Naive thymus-derived CD4-positive, alpha-beta T cell (primary cell): Measurements from ENCODE around the gene ALDH1A2. TPM values are rescaled to one million over a fixed set of nuclear protein-coding genes. Genes with fewer than 3 reads are reported as not detected.
"Not testable (repeated sequence)": the region's sequence is repeated elsewhere in the genome, so short reads cannot be mapped to it uniquely, and the experiment has no call there.

Experiments
- ATAC-seq: fragments of 150-1000 bp; cut with Tn5 transposase; 2 replicates; pipeline ENCODE4 v1.10.0; 2021; ENCODE audit warnings: mild to moderate bottlenecking, moderate library complexity
- CTCF ChIA-PET: fragments of 350-600 bp; sonication (Branson Sonifier 250); formaldehyde crosslinking; loops from one replicate; lab custom pipeline; 2021; ENCODE audit warnings: antibody characterized with exemption; lab: Charles Lee
- POLR2A ChIA-PET: fragments of 350-600 bp; sonication (Branson Sonifier 250); formaldehyde crosslinking; loops from one replicate; lab custom pipeline; 2021; ENCODE audit warnings: antibody characterized with exemption, inconsistent platforms; lab: Charles Lee
- DNase-seq, 9 donors: peaks; one replicate each; pipeline versions ENCODE4 v3.0.0 to v3.0.0-alpha.2; 2020 to 2022; ENCODE audit warnings: mixed read lengths in 1 of 9
- H3K27ac ChIP-seq: one replicate; pipeline ENCODE4 v1.7.0; 2013; ENCODE audit warnings: mild to moderate bottlenecking, low read depth, low read length, moderate library complexity
- H3K27me3 ChIP-seq, 2 donors: one replicate each; pipeline ENCODE4 v1.7.0; 2013; ENCODE audit warnings: low read length in 2 of 2, mild to moderate bottlenecking in 2 of 2, moderate library complexity in 2 of 2; ENCODE audit not compliant: control insufficient read depth in 2 of 2, insufficient read depth in 2 of 2
- H3K36me3 ChIP-seq, 3 experiments: 1 replicate in 2 of 3; 2 replicates in 1 of 3; pipeline ENCODE4 v1.7.0; 2013; ENCODE audit warnings: low read length in 3 of 3, mild to moderate bottlenecking in 3 of 3, moderate library complexity in 1 of 3; ENCODE audit not compliant: insufficient read depth in 3 of 3, control insufficient read depth in 2 of 3
- H3K4me1 ChIP-seq, 2 donors: one replicate each; pipeline ENCODE4 v1.7.0; 2013; ENCODE audit warnings: low read length in 2 of 2, mild to moderate bottlenecking in 2 of 2, moderate library complexity in 1 of 2; ENCODE audit not compliant: control insufficient read depth in 2 of 2, insufficient read depth in 2 of 2
- H3K4me3 ChIP-seq: 2 replicates; pipeline ENCODE4 v1.7.0; 2013; ENCODE audit warnings: mild to moderate bottlenecking, low read length
- H3K9me3 ChIP-seq, 3 experiments: 1 replicate in 2 of 3; 2 replicates in 1 of 3; pipeline ENCODE4 v1.7.0; 2013; ENCODE audit warnings: low read length in 3 of 3; ENCODE audit not compliant: control insufficient read depth in 2 of 3
- H3K27ac Mint-ChIP-seq, 9 donors: one replicate each; pipeline ENCODE4 v1.8.0; 2020 to 2022; ENCODE audit warnings: mixed read lengths in 9 of 9, mild to moderate bottlenecking in 8 of 9, moderate library complexity in 5 of 9, inconsistent platforms in 2 of 9
- H3K27me3 Mint-ChIP-seq, 5 donors: one replicate each; pipeline ENCODE4 v1.8.0; 2021 to 2022; ENCODE audit warnings: mixed read lengths in 5 of 5, mild to moderate bottlenecking in 1 of 5
- H3K36me3 Mint-ChIP-seq, 5 donors: one replicate each; pipeline ENCODE4 v1.8.0; 2020 to 2022; ENCODE audit warnings: mixed read lengths in 5 of 5, mild to moderate bottlenecking in 3 of 5, inconsistent platforms in 1 of 5
- H3K4me1 Mint-ChIP-seq, 7 donors: one replicate each; pipeline ENCODE4 v1.8.0; 2020 to 2022; ENCODE audit warnings: mixed read lengths in 7 of 7, mild to moderate bottlenecking in 3 of 7, inconsistent platforms in 1 of 7
- H3K4me3 Mint-ChIP-seq, 10 donors: one replicate each; pipeline ENCODE4 v1.8.0; 2020 to 2022; ENCODE audit warnings: mild to moderate bottlenecking in 10 of 10, mixed read lengths in 10 of 10, moderate library complexity in 6 of 10, inconsistent platforms in 2 of 10
- H3K9me3 Mint-ChIP-seq, 11 donors: one replicate each; pipeline ENCODE4 v1.8.0; 2020 to 2022; ENCODE audit warnings: mixed read lengths in 11 of 11, mild to moderate bottlenecking in 4 of 11, inconsistent platforms in 1 of 11, moderate library complexity in 1 of 11
- intact Hi-C, 2 donors: fragments of 100-400 bp; cut with micrococcal nuclease; formaldehyde crosslinking; loops; one replicate each; pipeline ENCODE4 v1.15.1; 2023
- polyA plus RNA-seq, 2 donors: library from polyadenylated mRNA; unstranded; fragments of 300-500 nt; fragmentation: Illumina TruSeq; gene quantifications; one replicate each; pipeline ENCODE4 v1.2.3, GENCODE V29; 2021
- total RNA-seq, 6 experiments: library from RNA in 5 of 6; stranded (reverse) in 5 of 6; gene quantifications; 1 replicate in 5 of 6; 2 replicates in 1 of 6; pipeline ENCODE4 v1.2.3 and lab custom pipeline; 2021 to 2026

The ALDH1A2 gene
- total and polyA plus RNA-seq, 7 experiments from 2014 or later, result 1.7 TPM; not detected in 6

DNA sequence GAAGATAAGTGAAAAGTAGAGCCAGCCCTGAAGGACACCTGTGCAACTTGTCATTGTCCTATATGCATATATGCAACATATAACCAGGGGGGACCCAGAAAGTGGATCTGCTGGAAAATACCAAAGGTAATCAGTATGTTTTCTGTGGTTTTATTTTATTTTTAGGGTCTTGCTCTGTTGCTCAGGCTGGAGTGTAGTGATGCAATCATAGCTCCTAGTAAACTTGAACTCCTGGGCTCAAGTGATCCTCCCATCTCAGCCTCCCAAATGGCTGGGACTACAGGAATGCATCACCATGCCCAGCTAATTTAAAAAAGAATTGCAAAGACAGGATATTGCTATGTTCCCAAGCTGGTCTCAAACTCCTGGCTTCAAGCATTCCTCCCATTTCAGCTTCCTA lies 18.0 kb upstream of the ALDH1A2 start:
- Mint-ChIP-seq H3K4me3 (no peak overlapping the region), H3K4me1 (no peaks in the 10 kb centered on the region), H3K27ac (no peak overlapping the region), H3K36me3 (no peaks in the 10 kb centered on the region), H3K27me3 (peaks cover 25 to 52% (median 45%) of the 10 kb centered on the region in 5 donors), H3K9me3 (peaks cover 0 to 4% (median 0%) of the 10 kb centered on the region in 11 donors)
- H3K9me3 ChIP-seq, result no peaks in the 10 kb centered on the region
- POLR2A ChIA-PET, result no interaction called here
- DNase-seq (no peak), ATAC-seq (no peak)
- no peaks in the 10 kb centered on the region for H3K27me3 ChIP-seq
- H3K4me1 ChIP-seq, result no peaks in the 10 kb centered on the region
- intact Hi-C loops, result no loop called here
- no peaks in the 10 kb centered on the region for H3K36me3 ChIP-seq
- CTCF ChIA-PET, result no interaction called here
- no peak overlapping the region for H3K4me3 ChIP-seq
- no peak overlapping the region for H3K27ac ChIP-seq

DNA sequence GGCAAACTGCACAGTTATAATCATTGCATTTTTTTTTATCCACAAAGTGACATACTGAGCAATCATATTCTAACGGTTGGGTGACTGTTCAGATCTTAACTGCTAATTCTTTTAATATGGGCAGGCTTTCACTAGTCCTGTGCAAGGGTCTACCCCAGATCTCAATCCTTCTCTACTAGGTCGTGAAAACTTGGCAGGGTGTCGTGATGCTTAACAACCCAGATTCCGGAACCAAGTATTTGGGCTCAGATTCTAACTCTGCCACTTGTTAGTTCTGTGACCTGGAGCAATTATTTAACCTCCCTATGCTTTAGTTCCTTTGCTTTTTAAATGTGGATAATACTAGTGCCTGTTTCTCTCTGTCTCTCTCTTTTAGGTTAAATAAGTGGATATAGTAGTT lies 16.4 kb upstream of the ALDH1A2 start:
- H3K4me1 ChIP-seq, result no peaks in the 10 kb centered on the region
- no peak overlapping the region for H3K4me3 Mint-ChIP-seq
- no peaks in the 10 kb centered on the region for H3K9me3 ChIP-seq
- DNase-seq (no peak), ATAC-seq (no peak)
- no peaks in the 10 kb centered on the region for H3K36me3 ChIP-seq
- peaks cover 0 to 3% (median 0%) of the 10 kb centered on the region in 7 donors for H3K4me1 Mint-ChIP-seq
- no peak overlapping the region for H3K27ac Mint-ChIP-seq
- intact Hi-C loops, result no loop called here
- H3K9me3 Mint-ChIP-seq, result peaks cover 0 to 3% (median 0%) of the 10 kb centered on the region in 11 donors
- no peak overlapping the region for H3K27ac ChIP-seq
- H3K27me3 Mint-ChIP-seq, result peaks cover 16 to 49% (median 33%) of the 10 kb centered on the region in 5 donors
- no peaks in the 10 kb centered on the region for H3K27me3 ChIP-seq
- ChIA-PET POLR2A (no interaction called here), CTCF (no interaction called here)
- H3K36me3 Mint-ChIP-seq, result no peaks in the 10 kb centered on the region
- H3K4me3 ChIP-seq, result no peak overlapping the region

GRCh38 chr15:58081456-58081855 lies 15.9 kb upstream of the ALDH1A2 start:
- no peak for ATAC-seq
- no peaks in the 10 kb centered on the region for H3K36me3 ChIP-seq
- intact Hi-C loops, result no loop called here
- CTCF ChIA-PET, result no interaction called here
- H3K4me1 Mint-ChIP-seq, result peaks cover 0 to 3% (median 0%) of the 10 kb centered on the region in 7 donors
- H3K27ac ChIP-seq, result no peak overlapping the region
- H3K27me3 ChIP-seq, result no peaks in the 10 kb centered on the region
- no peak overlapping the region for H3K4me3 ChIP-seq
- H3K36me3 Mint-ChIP-seq, result no peaks in the 10 kb centered on the region
- no peak overlapping the region for H3K27ac Mint-ChIP-seq
- peaks cover 0 to 2% (median 0%) of the 10 kb centered on the region in 11 donors for H3K9me3 Mint-ChIP-seq
- no peaks in the 10 kb centered on the region for H3K4me1 ChIP-seq
- peaks cover 12 to 48% (median 29%) of the 10 kb centered on the region in 5 donors for H3K27me3 Mint-ChIP-seq
- H3K9me3 ChIP-seq, result no peaks in the 10 kb centered on the region
- POLR2A ChIA-PET, result no interaction called here
- H3K4me3 Mint-ChIP-seq, result no peak overlapping the region
- DNase-seq, result no peak

DNA sequence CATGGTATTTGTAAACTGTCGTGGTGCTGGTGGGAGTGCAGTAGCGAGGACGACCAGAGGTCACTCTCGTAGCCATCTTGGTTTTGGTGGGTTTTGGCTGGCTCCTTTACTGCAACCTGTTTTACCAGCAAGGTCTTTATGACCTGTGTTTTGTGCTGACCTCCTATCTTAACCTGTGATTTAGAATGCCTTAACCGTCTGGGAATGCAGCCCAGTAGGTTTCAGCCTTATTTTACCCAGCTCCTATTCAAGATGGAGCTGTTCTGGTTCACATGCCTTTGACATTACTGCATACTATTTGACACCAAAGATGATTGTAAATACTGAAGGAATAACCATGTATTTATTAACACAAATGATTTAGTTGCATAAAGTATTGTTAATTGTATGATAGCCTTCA lies 15.4 kb upstream of the ALDH1A2 start:
- H3K36me3 Mint-ChIP-seq, H3K4me3 Mint-ChIP-seq, H3K4me3 ChIP-seq, H3K4me1 ChIP-seq, ATAC-seq, POLR2A ChIA-PET, H3K36me3 ChIP-seq, H3K4me1 Mint-ChIP-seq, H3K9me3 ChIP-seq, H3K27ac Mint-ChIP-seq, H3K9me3 Mint-ChIP-seq, intact Hi-C loops, H3K27ac ChIP-seq, H3K27me3 ChIP-seq, CTCF ChIA-PET, DNase-seq: not testable (repeated sequence)
- peaks cover 7 to 43% (median 29%) of the 10 kb centered on the region in 5 donors for H3K27me3 Mint-ChIP-seq

DNA sequence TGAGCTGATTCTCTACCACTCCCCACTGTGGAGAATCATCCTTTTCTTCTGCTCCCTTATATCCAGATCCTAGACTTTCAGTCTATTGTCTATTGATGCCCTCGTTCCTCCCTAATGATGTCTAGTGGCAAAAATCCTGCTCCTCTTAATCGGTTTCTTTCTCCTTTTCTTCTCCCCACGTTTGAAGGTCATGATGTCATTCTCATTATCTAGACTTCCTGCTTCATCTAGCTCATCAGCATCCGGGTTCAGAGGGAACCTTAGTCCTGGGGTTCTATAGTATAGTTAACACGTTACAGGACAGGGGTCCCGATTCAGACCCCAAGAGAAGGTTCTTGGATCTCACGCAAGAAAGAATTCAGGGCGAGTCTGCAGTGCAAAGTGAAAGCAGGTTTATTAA lies 14.9 kb upstream of the ALDH1A2 start:
- CTCF ChIA-PET, result no interaction called here
- DNase-seq, result no peak

GRCh38 chr15:58078591-58078990 lies 13.1 kb upstream of the ALDH1A2 start:
- Histone ChIP-seq H3K27ac (no peak overlapping the region), H3K4me3 (no peak overlapping the region), H3K9me3 (no peaks in the 10 kb centered on the region), H3K27me3 (no peaks in the 10 kb centered on the region), H3K36me3 (no peaks in the 10 kb centered on the region), H3K4me1 (no peaks in the 10 kb centered on the region)
- H3K27me3 Mint-ChIP-seq, result peaks cover 12 to 44% (median 30%) of the 10 kb centered on the region in 5 donors
- no peaks in the 10 kb centered on the region for H3K9me3 Mint-ChIP-seq
- ATAC-seq, result no peak
- DNase-seq, result no peak
- ChIA-PET POLR2A (no interaction called here), CTCF (interaction anchor here (0.6 to 1.2 kb wide), 2 partner anchors 9 to 83 kb away, joined by 3 to 4 read pairs; no protein-coding TSS in a partner anchor)
- intact Hi-C loops, result loop anchor here in 1 of 2 donors (10.0 kb wide), 1 partner anchor 106 kb away; no protein-coding TSS in a partner anchor
- H3K27ac Mint-ChIP-seq, result no peak overlapping the region
- peaks cover 0 to 3% (median 0%) of the 10 kb centered on the region in 7 donors for H3K4me1 Mint-ChIP-seq
- H3K4me3 Mint-ChIP-seq, result no peak overlapping the region
- H3K36me3 Mint-ChIP-seq, result no peaks in the 10 kb centered on the region

More for the DNA sequence above, 14.9 kb upstream of the ALDH1A2 start:
- intact Hi-C loops, result no loop called here
- Histone ChIP-seq H3K9me3 (no peaks in the 10 kb centered on the region), H3K4me3 (no peak overlapping the region), H3K36me3 (no peaks in the 10 kb centered on the region), H3K27ac (no peak overlapping the region), H3K4me1 (no peaks in the 10 kb centered on the region), H3K27me3 (no peaks in the 10 kb centered on the region)
- H3K4me3 Mint-ChIP-seq, result no peak overlapping the region
- H3K4me1 Mint-ChIP-seq, result peaks cover 0 to 3% (median 0%) of the 10 kb centered on the region in 7 donors
- peaks cover 6 to 40% (median 23%) of the 10 kb centered on the region in 5 donors for H3K27me3 Mint-ChIP-seq
- H3K27ac Mint-ChIP-seq, result no peak overlapping the region
- H3K36me3 Mint-ChIP-seq, result no peaks in the 10 kb centered on the region
- no peak for ATAC-seq
- POLR2A ChIA-PET, result no interaction called here
- peaks cover 0 to 2% (median 0%) of the 10 kb centered on the region in 11 donors for H3K9me3 Mint-ChIP-seq

- H3K27ac Mint-ChIP-seq, result no peak overlapping the region
- H3K27ac ChIP-seq, result no peak overlapping the region
- H3K9me3 ChIP-seq, result no peaks in the 10 kb centered on the region
- CTCF ChIA-PET, result no interaction called here
- POLR2A ChIA-PET, result no interaction called here
- peaks cover 17 to 53% (median 37%) of the 10 kb centered on the region in 5 donors for H3K27me3 Mint-ChIP-seq
- H3K4me1 Mint-ChIP-seq, result peaks cover 0 to 3% (median 0%) of the 10 kb centered on the region in 7 donors
- no peaks in the 10 kb centered on the region for H3K9me3 Mint-ChIP-seq
- H3K36me3 Mint-ChIP-seq, result no peaks in the 10 kb centered on the region
- no peak for DNase-seq
- no peaks in the 10 kb centered on the region for H3K36me3 ChIP-seq
- no peak overlapping the region for H3K4me3 Mint-ChIP-seq
- H3K4me3 ChIP-seq, result no peak overlapping the region
- no peaks in the 10 kb centered on the region for H3K27me3 ChIP-seq
- no peaks in the 10 kb centered on the region for H3K4me1 ChIP-seq
- intact Hi-C loops, result loop anchor here in 1 of 2 donors (10.0 kb wide), 1 partner anchor 107 kb away; no protein-coding TSS in a partner anchor
- no peak for ATAC-seq
These were observed 11.9 kb upstream of the ALDH1A2 start for GRCh38 chr15:58077427-58077826.
